ENCODE results near the gene FAM3D.
A peak's percentile ranks its signal among the peaks of the same experiment; 100 is the strongest.

The FAM3D gene

DNA sequence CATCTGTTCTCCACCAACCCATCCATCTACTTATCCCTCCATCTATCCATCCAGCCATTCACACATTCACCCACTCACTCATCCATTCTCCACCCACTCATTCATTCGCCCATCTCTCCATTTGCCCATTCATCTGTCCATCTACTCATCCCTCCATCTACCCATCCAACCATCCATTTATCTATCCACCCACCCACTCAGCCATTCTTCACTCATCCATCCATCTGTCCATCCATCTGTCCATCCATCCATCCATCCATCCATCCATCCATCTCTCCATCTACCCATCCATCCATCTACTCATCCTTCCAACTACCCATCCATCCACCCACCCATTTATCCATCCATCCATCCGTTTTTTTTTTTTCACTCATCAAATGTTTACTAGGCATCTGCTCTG is 13.9 kb downstream of the FAM3D start:
- no peak for DNase-seq

DNA sequence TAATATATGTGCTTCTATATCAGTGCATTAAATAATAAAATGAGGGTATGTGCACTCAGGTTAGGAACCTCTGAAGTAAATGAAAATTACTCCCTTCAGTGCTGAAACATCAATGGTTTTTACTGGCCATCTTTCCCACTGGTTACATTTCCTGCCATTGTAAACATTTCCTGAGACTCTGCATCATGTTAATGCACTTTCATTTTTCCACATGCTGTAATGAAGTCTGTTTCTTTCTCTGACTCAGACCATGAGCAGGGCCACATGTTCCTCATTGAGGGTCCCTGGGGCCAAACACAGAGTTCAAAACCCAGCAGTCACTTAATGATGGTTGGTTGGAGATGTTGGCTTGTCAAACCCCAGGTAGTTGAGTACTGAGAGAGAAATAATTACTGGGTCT is 15.3 kb downstream of the FAM3D start:
- DNase-seq = no peak

DNA sequence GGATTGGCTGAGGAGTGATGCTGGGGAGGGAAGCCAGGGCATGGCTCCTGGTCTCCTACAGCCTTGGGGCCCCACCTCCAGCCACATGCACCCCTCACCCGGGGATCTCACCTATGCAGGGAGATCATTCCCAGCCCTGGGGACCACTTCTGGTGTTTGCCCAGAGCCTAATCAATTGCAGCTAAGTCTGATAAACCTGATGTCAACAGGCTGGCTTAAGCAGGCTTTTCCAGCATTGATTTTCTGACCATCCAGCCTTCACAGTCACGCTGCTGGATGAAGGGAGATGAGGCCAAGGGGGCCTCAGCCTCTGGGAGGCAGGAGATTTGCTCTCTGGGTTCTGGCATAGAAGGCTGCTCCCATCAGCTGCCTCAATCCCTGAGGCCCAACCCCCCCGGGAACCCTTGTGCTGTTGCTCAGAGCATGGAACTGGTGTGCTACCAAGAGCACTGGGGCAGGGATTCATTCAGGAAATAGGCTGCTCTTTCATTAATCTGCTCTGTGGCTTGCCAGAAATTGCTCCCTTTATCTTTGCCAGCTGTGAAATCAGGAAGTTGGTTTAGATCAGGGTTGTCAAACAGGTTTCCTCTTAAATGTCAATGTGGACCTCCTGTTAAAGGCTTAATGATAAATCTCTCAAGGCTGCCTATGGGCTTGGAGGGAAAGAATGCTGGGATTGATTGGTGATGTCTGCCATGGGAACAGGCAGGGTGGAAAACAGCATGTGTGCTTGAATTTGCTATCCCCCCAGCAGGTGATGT is 19.0 kb downstream of the FAM3D start:
- no peak for DNase-seq

DNA sequence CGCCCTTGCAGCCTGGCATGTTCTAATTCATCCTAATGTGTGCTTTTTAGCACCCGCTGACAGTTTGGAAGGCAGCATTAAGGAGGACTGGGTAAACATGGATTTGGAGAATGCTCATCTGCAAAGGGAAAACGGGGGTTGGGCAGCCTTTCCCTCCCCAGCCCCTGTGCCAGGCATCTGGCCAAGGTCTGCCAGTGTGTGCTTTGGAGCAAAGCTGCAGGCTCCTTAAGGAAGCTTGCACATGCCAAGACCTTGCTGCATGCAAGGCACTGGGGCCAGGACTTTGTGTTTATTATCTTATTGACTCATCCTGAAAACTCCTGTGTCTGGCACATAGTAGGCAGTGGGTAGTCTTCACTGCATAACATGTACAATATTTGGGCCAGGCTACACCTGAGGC is 20.1 kb downstream of the FAM3D start:
- no peak for DNase-seq

DNA sequence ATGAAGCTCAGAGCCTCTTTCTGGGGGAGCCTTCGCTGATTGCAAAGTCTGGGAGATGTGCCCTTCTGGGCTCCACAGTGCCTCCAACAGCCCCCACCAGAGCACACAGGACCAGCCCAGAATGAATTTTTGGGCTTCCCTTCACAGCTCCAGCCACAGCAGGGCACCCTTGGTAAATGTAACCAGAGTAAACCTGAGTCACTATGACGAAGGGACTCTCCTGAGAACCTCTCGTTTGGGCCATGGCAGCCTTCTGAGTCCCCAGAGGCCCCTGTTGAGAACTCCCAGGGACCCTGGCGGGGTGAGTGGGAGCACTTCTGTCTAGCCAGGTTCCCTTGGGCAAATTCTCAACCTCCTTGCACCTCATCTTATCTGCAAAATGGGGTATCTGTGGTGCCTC is 20.8 kb downstream of the FAM3D start:
- DNase-seq = no peak

DNA sequence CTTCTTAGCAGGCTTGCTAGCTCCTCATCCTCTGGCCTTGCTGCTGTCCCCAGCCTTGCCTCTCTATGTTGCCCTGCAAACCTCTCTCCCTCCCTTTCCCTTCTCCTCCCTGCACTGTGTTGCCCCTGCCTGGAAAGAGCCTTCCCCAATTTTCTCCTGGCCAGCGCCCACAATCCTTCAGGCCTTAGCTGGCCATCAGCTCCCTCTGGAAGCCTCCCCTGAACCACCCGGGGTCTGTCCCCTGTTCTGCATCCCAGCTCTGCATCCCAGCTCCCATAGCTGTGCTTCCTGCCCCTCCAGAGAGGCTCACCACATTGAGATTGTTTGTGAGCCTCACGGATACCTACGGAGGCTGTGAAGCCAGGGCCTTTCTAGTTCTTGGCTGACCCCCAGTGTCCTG is 23.7 kb downstream of the FAM3D start:
- DNase-seq = no peak

DNA sequence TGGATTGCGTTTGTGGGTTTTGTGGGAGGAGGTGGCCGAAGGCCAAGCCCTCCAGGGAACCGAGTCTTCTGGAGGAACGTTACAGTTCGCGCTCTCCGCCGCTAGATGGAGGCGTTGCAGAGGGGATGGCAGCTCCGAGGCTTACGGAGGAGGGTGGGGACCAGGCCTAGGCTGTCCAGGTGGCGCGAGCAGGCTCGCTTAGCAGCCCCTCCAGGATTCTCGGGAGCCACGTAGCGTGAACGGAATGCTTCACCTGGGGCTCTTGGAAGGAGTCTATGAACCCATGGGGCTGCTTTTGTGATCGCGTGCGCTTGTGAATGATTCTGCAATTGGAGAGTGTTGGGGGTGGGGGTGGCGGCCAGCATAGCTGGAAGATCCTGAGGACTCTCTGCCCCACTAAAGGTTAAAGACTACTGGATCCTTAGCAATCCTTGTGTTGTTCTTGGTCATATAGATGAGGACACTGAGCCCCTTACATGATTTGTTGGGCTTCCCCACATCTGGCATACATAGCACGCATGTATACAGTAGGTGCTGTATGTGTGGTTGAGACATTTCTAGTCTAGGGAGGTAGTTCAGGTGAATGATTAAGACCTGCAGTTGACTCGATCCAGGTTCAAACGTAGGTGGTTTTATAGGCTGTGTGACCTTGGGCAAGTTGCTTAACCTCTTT is 25.7 kb downstream of the FAM3D start:
- peak; percentile 50 for DNase-seq

DNA sequence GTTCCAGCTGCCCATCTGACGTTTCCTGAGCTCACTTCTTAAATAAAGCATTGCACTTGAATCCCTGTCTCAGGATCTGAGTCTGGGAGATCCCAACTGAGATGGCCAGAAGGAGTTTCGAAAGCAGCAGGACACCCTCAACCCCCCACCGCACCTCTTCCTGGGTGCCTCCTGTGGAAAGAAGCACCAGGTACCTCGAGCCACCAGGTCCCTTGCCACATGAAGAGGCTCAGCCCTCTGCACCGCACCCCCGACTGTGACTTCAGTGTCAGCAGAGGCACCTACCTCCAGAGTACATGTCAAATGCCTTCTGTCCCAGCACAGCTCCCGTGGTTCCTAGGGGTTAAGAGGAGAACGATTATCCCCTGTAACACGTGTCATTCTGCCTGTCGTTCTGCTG is 26.7 kb downstream of the FAM3D start:
- no peak for DNase-seq

- DNase-seq = no peak
Observed at GRCh38 chr3:58639001-58639400, 27.6 kb downstream of the FAM3D start.

DNA sequence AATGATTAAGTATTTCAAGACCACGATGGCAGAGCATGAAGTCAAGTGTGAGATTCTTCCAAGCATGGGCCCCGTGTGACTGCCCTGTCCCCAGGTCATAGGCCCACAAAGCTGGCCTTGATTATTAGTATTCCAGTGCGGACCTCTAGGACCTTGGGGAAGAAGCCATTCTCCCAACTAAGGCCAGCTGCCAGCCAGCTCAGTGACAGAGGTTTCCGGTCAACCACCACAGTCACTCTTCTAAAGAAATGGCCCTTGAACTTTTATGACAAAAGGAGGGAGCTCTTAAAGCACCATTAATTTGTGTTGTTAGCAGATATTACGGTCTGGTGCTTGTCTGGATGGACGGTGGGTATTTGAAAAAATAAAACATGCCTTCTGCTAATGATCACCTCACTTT is 28.0 kb downstream of the FAM3D start:
- no peak for DNase-seq

DNA sequence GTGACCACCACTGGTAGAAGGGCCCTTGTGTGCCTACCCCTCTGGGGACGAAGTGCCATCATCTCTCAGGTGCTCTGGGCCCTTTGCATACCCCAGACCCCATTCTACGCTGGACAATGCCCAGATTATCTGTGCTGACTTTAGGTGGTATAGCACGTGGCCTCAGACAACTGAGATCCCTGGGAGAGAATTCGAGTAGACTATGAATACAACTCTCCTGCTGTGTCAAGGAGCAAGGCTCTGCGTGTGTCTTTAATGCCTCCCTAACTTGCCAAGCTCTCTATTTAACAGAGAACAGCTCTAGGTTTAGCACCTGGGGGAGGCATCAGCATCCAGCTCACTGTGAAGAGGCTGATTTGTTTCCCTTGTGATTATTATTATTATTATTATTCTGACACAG is 29.1 kb downstream of the FAM3D start:
- DNase-seq = no peak

GRCh38 chr3:58635371-58636285 is 30.9 kb downstream of the FAM3D start:
- DNase-seq = no peak

GRCh38 chr3:58633157-58633865 is 33.3 kb downstream of the FAM3D start:
- no peak for DNase-seq

DNA sequence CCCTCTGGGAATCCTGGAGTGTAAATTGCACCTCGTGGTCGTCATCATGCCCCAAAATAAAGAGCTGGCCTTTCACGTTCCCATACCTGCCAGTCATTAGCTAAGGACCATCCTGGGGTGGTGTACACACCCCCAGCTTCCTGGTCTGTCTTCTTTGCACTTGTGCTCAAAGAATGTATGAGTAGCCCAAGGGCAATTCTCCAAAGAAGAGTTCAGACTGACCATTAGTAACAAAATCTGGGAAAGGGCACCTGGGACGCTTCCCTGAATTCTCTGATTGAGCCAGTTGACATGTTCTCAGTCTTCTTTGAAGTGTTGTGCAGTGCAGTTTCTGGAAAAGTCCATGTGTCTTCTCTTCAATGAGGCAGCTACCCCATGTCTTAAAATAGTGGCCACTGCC is 34.8 kb downstream of the FAM3D start:
- DNase-seq = no peak

- DNase-seq = no peak
Observed at GRCh38 chr3:58630710-58631092, 35.9 kb downstream of the FAM3D start.

- peak; percentile 48 for DNase-seq
Observed at GRCh38 chr3:58630076-58630709, 36.4 kb downstream of the FAM3D start.

GRCh38 chr3:58629629-58630028 is 36.9 kb downstream of the FAM3D start:
- no peak for DNase-seq

DNA sequence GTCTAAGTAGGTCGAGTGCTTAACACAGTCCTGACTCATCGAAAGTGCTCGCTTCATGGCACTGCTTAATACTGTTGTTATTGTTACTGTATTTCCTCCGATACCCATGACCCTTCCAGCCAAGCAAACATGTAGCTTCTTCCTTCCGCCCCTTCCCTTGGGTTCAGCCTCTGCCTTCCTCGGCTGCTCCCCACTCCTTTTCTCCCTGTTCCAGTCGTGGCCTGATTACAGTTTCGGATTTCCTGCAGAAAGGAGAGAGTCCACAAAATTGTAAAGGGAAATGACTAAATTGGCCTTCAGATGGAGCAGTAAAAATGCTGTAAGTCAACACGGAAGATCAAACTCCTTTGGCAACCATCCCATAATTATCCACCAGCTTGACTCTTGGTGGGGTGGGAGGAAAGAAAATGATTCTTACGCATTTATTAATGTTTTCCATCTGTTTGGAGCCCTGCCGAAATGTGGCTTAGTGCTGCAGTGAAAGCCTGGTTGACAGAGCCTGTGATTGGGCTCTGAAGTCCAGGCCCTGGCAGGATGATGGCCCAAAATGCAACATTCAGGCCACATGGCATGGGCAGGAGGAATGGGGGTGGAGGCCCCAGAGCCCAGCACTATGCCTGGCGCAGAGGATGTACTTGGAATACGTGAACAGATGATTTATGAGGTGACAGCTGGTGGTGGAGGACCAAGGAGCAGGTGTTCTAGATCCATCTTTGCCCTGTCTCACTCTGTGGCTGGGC is 37.6 kb downstream of the FAM3D start:
- no peak for DNase-seq

- DNase-seq = no peak
Observed at GRCh38 chr3:58627941-58628340, 38.6 kb downstream of the FAM3D start.

DNA sequence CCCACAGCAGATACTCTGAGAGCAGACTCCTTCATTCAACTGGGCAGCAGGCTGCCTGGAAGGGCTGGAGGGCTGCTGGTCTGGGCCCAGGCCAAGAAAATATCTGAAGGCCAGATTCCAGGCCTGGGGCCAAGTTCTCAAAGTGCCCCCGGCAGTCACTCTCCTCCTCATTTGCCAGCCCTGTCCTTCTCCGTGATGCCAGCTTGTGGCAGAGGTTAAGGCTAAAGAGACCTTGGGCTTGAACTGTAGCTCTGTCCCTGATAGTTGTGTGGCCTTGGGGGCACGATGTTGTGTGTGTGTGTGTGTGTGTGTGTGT is 39.0 kb downstream of the FAM3D start:
- DNase-seq = no peak

DNA sequence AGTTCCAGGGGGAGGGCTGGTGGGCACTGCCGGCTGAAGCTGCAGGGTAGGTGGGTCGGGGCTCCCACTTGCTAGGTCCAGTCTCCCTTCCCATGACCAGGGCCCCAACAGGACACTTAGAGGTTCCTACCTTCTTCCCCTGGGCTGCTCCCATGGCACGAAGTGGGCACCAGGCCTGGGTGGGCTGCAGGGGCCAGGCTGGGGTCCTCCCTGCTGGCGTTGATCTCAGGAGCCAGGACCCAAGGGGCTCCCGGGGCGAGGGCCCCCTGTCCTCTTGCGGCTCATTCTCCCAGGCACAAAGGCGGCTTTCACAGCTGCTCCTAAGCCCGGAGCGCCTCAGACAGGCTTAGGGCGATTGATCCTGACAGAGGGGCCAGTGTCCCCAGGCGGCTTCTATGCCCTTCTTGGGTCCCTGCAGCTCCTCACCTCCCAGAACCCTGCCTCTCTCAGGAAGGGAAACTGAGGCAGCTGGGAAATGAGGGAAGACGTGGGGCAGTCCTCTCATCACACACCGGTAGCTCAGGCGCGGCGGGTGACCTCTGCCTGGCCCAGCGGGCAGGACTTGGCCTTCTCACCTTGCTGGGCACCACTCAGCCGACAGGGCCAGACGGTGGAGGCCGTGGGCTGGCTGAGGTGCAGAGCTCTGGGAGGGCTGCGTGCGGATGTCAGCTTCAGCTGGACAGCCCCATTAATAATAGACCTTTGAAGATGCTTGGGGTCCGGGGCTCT is 39.6 kb downstream of the FAM3D start:
- DNase-seq = no peak
